Hypothalamus (tissue), 51 donors: Measurements from ENCODE around the gene CEP85.
"Not testable (repeated sequence)": the region's sequence is repeated elsewhere in the genome, so short reads cannot be mapped to it uniquely, and the experiment has no call there.

ENCODE experiments used
- DNase-seq, 51 donors: peaks; one replicate each; lab custom pipeline; 2025; lab: John Stamatoyannopoulos, UW

Gene CEP85

DNA sequence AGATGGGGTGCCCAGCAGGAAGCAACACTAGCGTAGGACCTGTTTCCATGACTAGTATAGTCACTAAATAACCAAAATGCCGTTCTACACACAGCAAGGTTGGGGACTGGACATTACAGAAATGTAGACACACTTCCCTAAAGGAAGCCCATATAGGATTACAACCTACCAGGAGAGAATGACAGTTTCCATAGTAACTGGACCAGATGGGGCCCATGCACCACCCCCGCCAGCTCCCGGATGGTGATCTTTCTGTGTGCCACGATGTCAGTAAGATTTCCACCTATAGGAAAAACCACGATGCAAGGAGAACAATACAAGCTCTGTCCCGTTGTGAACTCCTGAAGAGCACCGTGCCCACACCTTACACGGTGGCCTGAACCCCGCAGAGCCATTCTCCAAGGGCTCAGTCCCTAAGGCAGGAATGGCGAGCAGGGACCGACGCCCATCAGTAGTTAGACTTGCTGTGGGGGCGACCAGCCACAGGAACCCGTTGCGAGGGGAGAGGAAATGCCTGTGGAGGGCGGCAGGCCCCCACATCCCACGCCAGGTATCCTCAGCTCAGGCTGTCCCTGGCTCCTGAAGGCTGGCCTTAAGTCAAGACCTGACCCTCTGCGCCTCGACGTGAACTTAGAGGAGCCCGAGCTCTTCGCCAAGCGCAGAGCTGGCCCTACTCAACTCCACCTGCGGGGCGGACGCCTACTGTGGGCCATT lies 13.6 kb upstream of the CEP85 start:
- no peak for DNase-seq

GRCh38 chr1:26221094-26221493 lies 12.9 kb upstream of the CEP85 start:
- DNase-seq = no peak

- DNase-seq = no peak
Measured at GRCh38 chr1:26224606-26225005, 9.4 kb upstream of the CEP85 start.

- peak in 49 of 51 donors; percentile 4 to 76 (median 43) for DNase-seq
Measured at GRCh38 chr1:26225033-26225831, 8.8 kb upstream of the CEP85 start.

- not testable (repeated sequence) for DNase-seq
Measured at GRCh38 chr1:26230682-26231081, 3.3 kb upstream of the CEP85 start.

DNA sequence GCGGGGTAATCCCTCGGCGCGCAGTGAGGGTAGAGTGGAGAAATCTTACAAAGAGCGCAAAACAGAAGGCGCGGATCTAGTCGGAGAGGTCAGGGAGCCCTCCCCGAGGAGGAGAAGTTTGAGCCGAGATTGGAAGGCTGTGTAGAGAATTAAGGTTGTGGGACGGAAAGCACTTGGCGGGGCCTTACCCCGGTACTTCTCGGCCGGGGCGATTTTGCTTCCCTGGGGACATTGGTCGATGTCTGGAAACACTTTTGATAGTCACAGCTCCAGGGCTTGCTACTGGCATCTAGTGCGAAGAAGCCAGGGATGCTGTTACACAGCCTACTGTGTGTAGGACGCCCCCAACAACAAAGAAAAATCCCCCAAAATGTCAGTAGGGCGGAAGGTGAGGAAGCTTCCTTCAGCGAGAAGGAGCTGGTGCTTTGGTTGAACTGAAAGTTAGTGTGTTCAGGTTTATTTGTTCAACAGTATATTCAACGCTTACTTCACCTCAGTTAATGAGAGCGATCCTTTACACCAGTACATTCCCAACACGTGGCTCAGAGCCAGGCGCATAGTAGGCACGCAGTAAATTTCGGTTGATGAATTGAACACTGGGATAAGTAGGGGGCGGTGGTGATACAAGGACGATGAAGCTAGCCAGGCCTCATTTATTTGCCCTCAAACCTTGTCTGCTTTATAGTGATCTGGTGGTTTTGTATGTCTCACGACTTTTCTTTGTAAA lies 807 bp downstream of the CEP85 start:
- DNase-seq = peak in 10 of 51 donors; percentile 3 to 59 (median 42)

- peak in 1 of 51 donors; percentile 12 for DNase-seq
Measured at GRCh38 chr1:26237230-26237966, 3.4 kb downstream of the CEP85 start.

DNA sequence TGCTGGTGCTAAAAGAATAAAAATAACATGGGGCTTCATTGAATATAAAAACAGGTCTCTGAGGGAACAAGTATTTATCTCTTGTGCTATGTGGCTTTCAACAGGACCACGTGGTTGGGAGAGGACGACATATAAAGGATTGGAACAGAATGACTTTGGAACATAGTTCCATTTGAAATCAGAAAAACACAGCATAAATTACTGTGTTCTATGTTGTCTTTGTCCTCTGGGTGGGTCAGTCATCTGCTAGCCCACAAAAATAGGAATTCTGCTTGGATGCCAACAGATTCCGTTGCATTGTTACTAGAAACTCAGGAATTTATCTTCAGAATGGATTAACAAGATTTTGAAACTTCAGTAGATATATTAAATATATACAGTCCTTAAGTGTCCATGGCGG lies 5.9 kb downstream of the CEP85 start:
- DNase-seq = peak in 9 of 51 donors; percentile 2 to 72 (median 12)

- no peak for DNase-seq
Measured at GRCh38 chr1:26252718-26253117, 18.7 kb downstream of the CEP85 start.

GRCh38 chr1:26254404-26254803 lies 20.4 kb downstream of the CEP85 start:
- DNase-seq = no peak

DNA sequence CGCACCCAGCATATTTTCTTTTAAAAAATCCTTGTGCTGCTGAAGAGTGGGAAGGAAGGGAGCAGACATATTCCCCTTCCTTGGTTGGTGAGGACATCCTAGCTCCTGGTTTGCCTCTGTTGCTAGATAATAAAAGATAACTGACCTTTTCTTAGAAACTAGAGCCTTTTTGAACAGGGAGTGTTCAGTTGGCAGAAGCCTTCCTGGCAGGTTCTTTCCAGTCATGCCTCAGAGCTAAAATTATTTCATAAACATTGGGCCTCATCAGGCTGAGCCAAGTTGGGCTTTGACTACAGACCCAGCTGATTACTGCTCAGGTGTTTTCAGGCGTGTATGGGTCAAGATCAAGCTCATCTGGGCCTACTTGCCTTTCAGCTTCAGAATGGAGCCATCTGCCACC lies 23.2 kb downstream of the CEP85 start:
- DNase-seq = no peak

DNA sequence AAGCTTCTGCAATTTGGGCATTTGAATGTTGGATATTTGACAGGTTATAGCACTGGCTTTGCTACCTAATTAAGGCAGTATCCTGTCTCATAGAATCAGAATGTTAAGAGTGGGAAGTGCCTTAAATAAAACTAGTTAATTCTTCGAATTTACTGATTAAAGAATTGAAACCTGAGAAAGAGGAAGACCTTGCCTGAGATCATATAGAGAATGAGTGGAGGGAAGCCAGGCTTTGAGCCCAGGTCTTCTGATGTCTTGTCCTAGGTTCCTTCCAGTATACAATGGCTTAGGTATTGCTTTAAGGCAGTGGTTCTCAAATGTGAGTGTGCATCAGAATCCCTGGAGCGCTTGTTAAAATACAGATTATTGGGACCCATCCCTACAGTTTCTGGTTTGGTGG lies 25.0 kb downstream of the CEP85 start:
- DNase-seq = no peak

DNA sequence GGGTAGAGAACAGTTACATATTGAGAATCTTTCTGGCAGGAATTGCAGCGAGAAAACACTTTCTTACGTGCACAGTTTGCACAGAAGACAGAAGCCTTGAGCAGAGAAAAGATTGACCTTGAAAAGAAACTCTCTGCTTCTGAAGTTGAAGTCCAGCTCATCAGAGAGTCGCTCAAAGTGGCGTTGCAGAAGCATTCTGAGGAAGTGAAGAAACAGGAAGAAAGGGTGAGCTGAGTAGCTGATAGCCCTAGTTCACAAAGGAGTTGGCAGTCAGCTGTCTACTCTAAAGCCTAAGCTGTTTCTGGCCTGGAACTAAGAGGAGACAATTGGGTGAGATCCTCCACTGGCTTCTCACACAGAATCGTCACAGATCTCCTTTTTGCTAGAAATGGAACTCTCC lies 25.6 kb downstream of the CEP85 start:
- DNase-seq = no peak

GRCh38 chr1:26263212-26263611 lies 29.2 kb downstream of the CEP85 start:
- DNase-seq = no peak

DNA sequence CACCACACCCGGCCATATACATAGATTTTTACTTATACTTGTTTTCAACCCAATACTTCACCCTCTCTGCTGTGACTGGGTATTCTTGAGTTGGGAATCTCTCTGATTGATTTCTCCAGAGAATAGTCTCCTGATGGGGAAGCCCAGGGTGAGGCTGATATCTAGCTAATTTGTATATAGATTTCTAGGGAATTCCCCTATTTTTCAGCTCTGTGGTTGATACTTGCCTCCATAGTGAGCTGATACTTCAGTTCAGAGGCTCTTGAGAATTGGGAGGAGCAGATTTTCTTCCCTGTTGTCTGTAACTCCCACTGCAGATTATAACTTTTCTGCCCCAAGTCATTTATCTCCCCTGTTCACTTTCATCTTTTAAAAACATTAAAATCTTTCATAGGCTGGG lies 31.4 kb downstream of the CEP85 start:
- no peak for DNase-seq

GRCh38 chr1:26268290-26269197 lies 34.5 kb downstream of the CEP85 start:
- no peak for DNase-seq

DNA sequence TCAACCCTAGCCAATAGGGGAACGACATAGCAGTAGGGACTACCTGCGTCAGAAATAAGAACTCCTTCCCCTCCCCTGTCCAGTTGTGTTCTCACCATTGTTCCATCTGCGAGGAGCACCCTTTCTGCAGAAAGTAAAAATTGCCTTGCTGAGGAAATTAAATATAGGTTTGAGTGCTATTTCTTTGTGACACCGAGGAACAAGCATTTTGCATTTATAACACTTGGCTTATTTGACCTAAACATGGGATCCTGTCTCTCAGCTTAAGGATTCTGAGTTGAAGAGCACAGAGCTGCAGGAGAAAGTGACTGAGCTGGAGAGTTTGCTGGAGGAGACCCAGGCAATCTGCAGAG lies 35.2 kb downstream of the CEP85 start:
- no peak for DNase-seq

DNA sequence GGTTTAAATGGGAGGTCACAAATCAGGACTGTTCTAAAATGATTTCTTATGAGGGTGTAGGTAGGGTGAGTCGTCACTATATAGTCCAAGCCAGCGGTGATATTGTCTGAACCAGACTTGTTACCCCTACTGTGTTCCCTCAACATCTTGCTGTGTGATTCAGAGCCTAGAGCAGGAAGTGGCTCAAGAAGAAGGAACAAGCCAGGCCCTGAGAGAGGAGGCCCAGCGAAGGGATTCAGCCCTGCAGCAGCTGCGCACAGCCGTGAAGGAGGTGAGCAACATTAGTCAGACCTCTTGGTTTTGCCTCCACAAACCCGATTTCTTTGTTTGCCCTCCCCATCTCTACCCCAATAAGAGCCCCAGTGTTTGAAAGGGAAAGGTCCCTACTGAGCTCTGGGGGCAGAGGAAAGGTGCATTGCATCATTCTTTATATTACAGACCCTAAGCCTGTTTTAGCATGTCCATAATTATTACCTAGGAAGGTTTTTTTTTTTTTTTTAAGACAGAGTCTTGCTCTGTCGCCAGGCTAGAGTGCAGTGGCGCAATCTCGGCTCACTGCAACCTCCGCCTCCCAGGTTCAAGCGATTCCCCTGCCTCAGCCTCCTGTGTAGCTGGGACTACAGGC lies 40.9 kb downstream of the CEP85 start:
- DNase-seq = peak in 1 of 51 donors; percentile 20
